ENCODE data around the gene SCD5.

The SCD5 gene

GRCh38 chr4:82681754-82682153 lies 116.8 kb downstream of the SCD5 start:
- no peak for DNase-seq

GRCh38 chr4:82680834-82681233 lies 117.8 kb downstream of the SCD5 start:
- no peak for DNase-seq

- DNase-seq: no peak
Measured at GRCh38 chr4:82679531-82679930, 119.1 kb downstream of the SCD5 start.

GRCh38 chr4:82678051-82678450 lies 120.5 kb downstream of the SCD5 start:
- no peak for DNase-seq

GRCh38 chr4:82677327-82677726 lies 121.3 kb downstream of the SCD5 start:
- no peak for DNase-seq

- DNase-seq: no peak
Measured at GRCh38 chr4:82667761-82668480, 130.7 kb downstream of the SCD5 start.

- DNase-seq: no peak
Measured at GRCh38 chr4:82666970-82667665, 131.5 kb downstream of the SCD5 start.

- no peak for DNase-seq
Measured at GRCh38 chr4:82661181-82661992, 137.2 kb downstream of the SCD5 start.

GRCh38 chr4:82652062-82652461 lies 146.5 kb downstream of the SCD5 start:
- DNase-seq: no peak

- DNase-seq: no peak
Measured at GRCh38 chr4:82650868-82651267, 147.7 kb downstream of the SCD5 start.

GRCh38 chr4:82648356-82648755 lies 150.2 kb downstream of the SCD5 start:
- no peak for DNase-seq

- DNase-seq: no peak
Measured at GRCh38 chr4:82645936-82646565, 152.5 kb downstream of the SCD5 start.

- no peak for DNase-seq
Measured at GRCh38 chr4:82644734-82645126, 153.9 kb downstream of the SCD5 start.

GRCh38 chr4:82643994-82644733 lies 154.4 kb downstream of the SCD5 start:
- DNase-seq: no peak

- no peak for DNase-seq
Measured at GRCh38 chr4:82642331-82642730, 156.3 kb downstream of the SCD5 start.

GRCh38 chr4:82640540-82640939 lies 158.1 kb downstream of the SCD5 start:
- DNase-seq: no peak

GRCh38 chr4:82639971-82640370 lies 158.6 kb downstream of the SCD5 start:
- no peak for DNase-seq

- DNase-seq: no peak
Measured at GRCh38 chr4:82638479-82638878, 160.1 kb downstream of the SCD5 start.

GRCh38 chr4:82630079-82630478 lies 168.5 kb downstream of the SCD5 start:
- no peak for DNase-seq

- no peak for DNase-seq
Measured at GRCh38 chr4:82629238-82630000, 169.2 kb downstream of the SCD5 start.

- DNase-seq: no peak
Measured at GRCh38 chr4:82626251-82626868, 172.2 kb downstream of the SCD5 start.
